Heart left ventricle (tissue), 16 donors: ENCODE measurements around the gene ALDOA. TPM values are rescaled to one million over a fixed set of nuclear protein-coding genes. Genes with fewer than 3 reads are reported as not detected.

Experiments
- ATAC-seq, 4 donors: fragments of 200-7000 bp; cut with Tn5 transposase; one replicate each; pipeline ENCODE4 v1.9.1; 2020 to 2022; ENCODE audit warnings: moderate library complexity in 4 of 4, mild to moderate bottlenecking in 3 of 4, moderate number of reproducible peaks in 1 of 4
- DNase-seq, 5 donors: peaks; one replicate each; pipeline ENCODE4 v3.0.0-alpha.2; 2020
- H3K27ac ChIP-seq, 12 donors: fragments of 200-600 bp; sonication (generic) in 4 of 12; one replicate each; pipeline versions ENCODE4 v1.5.0 to v1.8.0; 2016 to 2022; ENCODE audit warnings: mild to moderate bottlenecking in 2 of 12
- H3K27me3 ChIP-seq, 9 donors: fragments of 200-600 bp; sonication (generic) in 2 of 9; one replicate each; pipeline versions ENCODE4 v1.5.1 to v1.8.0; 2016 to 2022; ENCODE audit warnings: mild to moderate bottlenecking in 3 of 9
- H3K36me3 ChIP-seq, 9 donors: fragments of 200-600 bp; sonication (generic) in 2 of 9; one replicate each; pipeline versions ENCODE4 v1.5.0 to v1.8.0; 2018 to 2022; ENCODE audit warnings: mild to moderate bottlenecking in 2 of 9
- H3K4me1 ChIP-seq, 12 donors: fragments of 200-600 bp; sonication (generic) in 4 of 12; one replicate each; pipeline versions ENCODE4 v1.5.0 to v1.8.0; 2016 to 2022; ENCODE audit warnings: mild to moderate bottlenecking in 3 of 12
- H3K4me3 ChIP-seq, 12 donors: fragments of 200-600 bp; sonication (generic) in 4 of 12; one replicate each; pipeline versions ENCODE4 v1.5.0 to v1.8.0; 2017 to 2022; ENCODE audit warnings: mild to moderate bottlenecking in 9 of 12, moderate library complexity in 4 of 12
- H3K9me3 ChIP-seq, 12 donors: fragments of 200-600 bp; sonication (generic) in 4 of 12; one replicate each; pipeline versions ENCODE4 v1.5.0 to v1.8.0; 2016 to 2022; ENCODE audit warnings: mild to moderate bottlenecking in 1 of 12
- CTCF ChIP-seq, 12 donors: fragments of 200-600 bp; sonication (generic) in 4 of 12; IDR thresholded peaks; one replicate each; pipeline versions ENCODE4 v1.5.0 to v1.8.0; 2018 to 2022; ENCODE audit warnings: antibody characterized with exemption in 12 of 12, mild to moderate bottlenecking in 5 of 12
- POLR2A ChIP-seq, 2 donors: fragments of 450-650 bp; IDR thresholded peaks; one replicate each; pipeline ENCODE4 v1.6.1; 2017; ENCODE audit warnings: antibody characterized with exemption in 2 of 2, mild to moderate bottlenecking in 2 of 2, moderate library complexity in 2 of 2
- WGBS, 4 donors: extraction: QIAGEN DNeasy Blood & Tissue Kit in 2 of 4; methylation state at CpG; one replicate each; pipeline versions ENCODE4 v1.1.5 to v1.1.7; 2013 to 2018; 5-methylcytosine and 5-hydroxymethylcytosine counted together
- intact Hi-C, 10 donors: fragments of 100-400 bp; cut with DNase I; formaldehyde crosslinking; loops; one replicate each; pipeline versions ENCODE4 v1.11.1 to v1.14.2; 2022
- polyA plus RNA-seq, 2 donors: library from polyadenylated mRNA; stranded (reverse); fragments of 200-250 nt; gene quantifications; one replicate each; pipeline ENCODE4 v1.2.3, GENCODE V29; 2013
- total RNA-seq, 9 donors: library from RNA; depleted of rRNA in 2 of 9; stranded (reverse); fragments of >200 nt in 2 of 9; fragmentation: NEBNext Ultra II Directional in 3 of 9; extraction: Animal tissue kit (Norgen Biotek cat#: 25700) in 3 of 9; gene quantifications; one replicate each; pipeline versions ENCODE4 v1.1.0 to v1.2.4, GENCODE V29; 2016 to 2023
- donor health status: ischemic (EF 13 %, LVEDD 7.1; RV severe dilation, severe dysfunction).
- donor health status: healthy with polysubstance abuse.
- donor health status: DM: no; HTN: yes; CAD: no.
- donor health status: DM: no; HTN: no; CAD: no.
- donor health status: ischemic (EF 25% LVEDD 6.9; RV normal size, moderate dysfunction).
- donor health status: ischemic (EF 25% LVEDD 5.7; RV mildly dilated, moderate dysfunction).
- donor health status: healthy.
- donor health status: DM: yes; HTN: yes; CAD: no.
- donor health status: ischemic (EF 35%, LVEDD 5.7; RV mildly dilated, moderate dysfunction).
- donor health status: nonischemic (EF 11% LVEDD 7.7; RV severe dilation, severe dysfunction).
- donor health status: DM: yes; HTN: yes; CAD: no.
- donor health status: PGD.
- donor health status: ischemic (EF 29% LVEDD 5.4; RV normal size, mild dysfunction).
- donor health status: nonischemic (EF 23%, LVEDD 6.1; RV moderate dilation, normal function).

Gene ALDOA
- total and polyA plus RNA-seq, 11 donors = 2,585 to 5,076 (median 3,542) TPM

GRCh38 chr16:30041841-30042240, 23.7 kb upstream of the ALDOA start:
- Histone ChIP-seq H3K27ac (no peak overlapping the region), H3K4me3 (no peak overlapping the region), H3K27me3 (peaks cover 0 to 4% (median 0%) of the 10 kb centered on the region in 9 donors), H3K9me3 (no peaks in the 10 kb centered on the region), H3K4me1 (no peaks in the 10 kb centered on the region), H3K36me3 (no peaks in the 10 kb centered on the region)
- 25 to 27% (median 25%) methylated on average over 5 of the region's 5 CpGs for WGBS, 4 donors
- intact Hi-C loops = no loop called here
- no peak for DNase-seq
- TF ChIP-seq POLR2A (IDR thresholded peaks at IDR 0.05) (no peak), CTCF (IDR thresholded peaks at IDR 0.05) (peak; percentile 25 to 59 (median 46))
- no peak for ATAC-seq

- no peak for TF ChIP-seq CTCF (IDR thresholded peaks at IDR 0.05)
These were observed 19.4 kb upstream of the ALDOA start for GRCh38 chr16:30046178-30046577.

GRCh38 chr16:30046588-30046987, 19.0 kb upstream of the ALDOA start:
- WGBS, 4 donors = 87 to 91% (median 89%) methylated on average over 1 of the region's 1 CpG
- TF ChIP-seq POLR2A (IDR thresholded peaks at IDR 0.05) (no peak), CTCF (IDR thresholded peaks at IDR 0.05) (no peak)
- Histone ChIP-seq H3K36me3 (no peaks in the 10 kb centered on the region), H3K4me3 (no peak overlapping the region), H3K27ac (no peak overlapping the region), H3K27me3 (no peaks in the 10 kb centered on the region), H3K9me3 (no peaks in the 10 kb centered on the region), H3K4me1 (no peaks in the 10 kb centered on the region)
- intact Hi-C loops = no loop called here
- DNase-seq (no peak), ATAC-seq (no peak)

More at GRCh38 chr16:30046178-30046577, 19.4 kb upstream of the ALDOA start:
- DNase-seq = no peak
- no peaks in the 10 kb centered on the region for H3K27me3 ChIP-seq
- no peaks in the 10 kb centered on the region for H3K36me3 ChIP-seq
- intact Hi-C loops = no loop called here
- H3K4me3 ChIP-seq = no peak overlapping the region
- no peaks in the 10 kb centered on the region for H3K4me1 ChIP-seq
- H3K27ac ChIP-seq = no peak overlapping the region
- no peaks in the 10 kb centered on the region for H3K9me3 ChIP-seq
- 72 to 81% (median 78%) methylated on average over 8 of the region's 8 CpGs for WGBS, 4 donors
- ATAC-seq = peak in 1 of 4 donors; percentile 41

- no peaks in the 10 kb centered on the region for H3K9me3 ChIP-seq
- TF ChIP-seq CTCF (IDR thresholded peaks at IDR 0.05) (no peak), POLR2A (IDR thresholded peaks at IDR 0.05) (no peak)
- WGBS, 4 donors = 92 to 96% (median 94%) methylated on average over 8 of the region's 8 CpGs
- H3K27ac ChIP-seq = no peak overlapping the region
- no peaks in the 10 kb centered on the region for H3K27me3 ChIP-seq
- ATAC-seq (no peak), DNase-seq (no peak)
- H3K4me3 ChIP-seq = no peak overlapping the region
- peaks cover 0 to 27% (median 11%) of the 10 kb centered on the region in 12 donors for H3K4me1 ChIP-seq
- intact Hi-C loops = loop anchor here in 1 of 10 donors (5.0 kb wide), 1 partner anchor 48 kb away; no protein-coding TSS in a partner anchor
- H3K36me3 ChIP-seq = no peaks in the 10 kb centered on the region
These were observed 15.7 kb upstream of the ALDOA start for GRCh38 chr16:30049871-30050270.
